Thyroid gland (tissue), 4 donors: Measurements from ENCODE around the gene DHX30.

Experiments
- POLR2A ChIP-seq, 2 donors: fragments of 450-650 bp; IDR thresholded peaks; one replicate each; pipeline ENCODE4 v1.6.1; 2017; ENCODE audit warnings: antibody characterized with exemption in 2 of 2, mild to moderate bottlenecking in 2 of 2, moderate library complexity in 1 of 2
- TF ChIP-seq, protein P1 (sequence below), 6 experiments: fragments of 200-600 bp in 3 of 6; fragments of 450-650 bp in 3 of 6; sonication (generic) in 3 of 6; IDR thresholded peaks; one replicate each; pipeline ENCODE4 v1.5.1; 2016 to 2019; ENCODE audit warnings: antibody characterized with exemption in 6 of 6, mild to moderate bottlenecking in 2 of 6, inconsistent platforms in 1 of 6, moderate library complexity in 1 of 6

DNA sequence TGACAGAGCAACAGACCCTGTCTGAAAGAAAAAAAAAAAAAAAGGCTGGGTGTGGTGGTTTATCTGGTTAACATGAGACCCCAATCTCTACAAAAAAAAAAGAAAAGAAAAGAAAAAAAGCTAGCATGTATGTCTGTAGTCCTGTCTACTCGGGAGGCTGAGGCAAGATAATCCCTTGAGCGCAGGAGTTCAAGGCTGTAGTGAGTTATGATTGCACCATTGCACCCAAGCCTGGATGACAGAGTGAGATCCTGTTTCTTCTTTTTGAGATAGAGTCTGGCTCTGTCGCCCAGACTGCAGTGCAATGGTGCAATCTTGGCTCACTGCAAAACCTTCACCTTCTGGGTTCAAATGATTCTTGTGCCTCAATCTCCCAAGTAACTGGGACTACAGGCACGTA lies 8.4 kb upstream of the DHX30 start:
- no peak for TF ChIP-seq POLR2A (IDR thresholded peaks at IDR 0.05)
- TF ChIP-seq, protein P1, sequence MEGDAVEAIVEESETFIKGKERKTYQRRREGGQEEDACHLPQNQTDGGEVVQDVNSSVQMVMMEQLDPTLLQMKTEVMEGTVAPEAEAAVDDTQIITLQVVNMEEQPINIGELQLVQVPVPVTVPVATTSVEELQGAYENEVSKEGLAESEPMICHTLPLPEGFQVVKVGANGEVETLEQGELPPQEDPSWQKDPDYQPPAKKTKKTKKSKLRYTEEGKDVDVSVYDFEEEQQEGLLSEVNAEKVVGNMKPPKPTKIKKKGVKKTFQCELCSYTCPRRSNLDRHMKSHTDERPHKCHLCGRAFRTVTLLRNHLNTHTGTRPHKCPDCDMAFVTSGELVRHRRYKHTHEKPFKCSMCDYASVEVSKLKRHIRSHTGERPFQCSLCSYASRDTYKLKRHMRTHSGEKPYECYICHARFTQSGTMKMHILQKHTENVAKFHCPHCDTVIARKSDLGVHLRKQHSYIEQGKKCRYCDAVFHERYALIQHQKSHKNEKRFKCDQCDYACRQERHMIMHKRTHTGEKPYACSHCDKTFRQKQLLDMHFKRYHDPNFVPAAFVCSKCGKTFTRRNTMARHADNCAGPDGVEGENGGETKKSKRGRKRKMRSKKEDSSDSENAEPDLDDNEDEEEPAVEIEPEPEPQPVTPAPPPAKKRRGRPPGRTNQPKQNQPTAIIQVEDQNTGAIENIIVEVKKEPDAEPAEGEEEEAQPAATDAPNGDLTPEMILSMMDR (IDR thresholded peaks at IDR 0.05), result no peak
